Trophoblast cell (in vitro differentiated cells and primary cell): Measurements from ENCODE around the gene PCGF2. TPM values are rescaled to one million over a fixed set of nuclear protein-coding genes. Genes with fewer than 3 reads are reported as not detected.

Experiments used
- DNase-seq, 2 donors: peaks; one replicate each; pipeline ENCODE4 v3.0.0-alpha.2; 2016
- H2AFZ ChIP-seq: 2 replicates; pipeline ENCODE4 v1.6.1; 2013; ENCODE audit warnings: low read length, moderate library complexity, mild to moderate bottlenecking; ENCODE audit not compliant: insufficient read depth, poor library complexity
- H2AK5ac ChIP-seq: 2 replicates; pipeline ENCODE4 v1.6.1; 2013; ENCODE audit warnings: mild to moderate bottlenecking, low read length
- H2BK120ac ChIP-seq: 2 replicates; pipeline ENCODE4 v1.6.1; 2013; ENCODE audit warnings: low read length, mild to moderate bottlenecking, moderate library complexity; ENCODE audit not compliant: insufficient read depth, poor library complexity
- H2BK12ac ChIP-seq: 2 replicates; pipeline ENCODE4 v1.6.1; 2013; ENCODE audit warnings: mild to moderate bottlenecking, low read length, moderate library complexity
- H2BK5ac ChIP-seq: 2 replicates; pipeline ENCODE4 v1.6.1; 2013; ENCODE audit warnings: low read length, low read depth, moderate library complexity, mild to moderate bottlenecking; ENCODE audit not compliant: poor library complexity
- H3K14ac ChIP-seq: 2 replicates; pipeline ENCODE4 v1.6.1; 2013; ENCODE audit warnings: mild to moderate bottlenecking, low read length
- H3K18ac ChIP-seq: 2 replicates; pipeline ENCODE4 v1.6.1; 2013; ENCODE audit warnings: mild to moderate bottlenecking, low read length
- H3K23ac ChIP-seq: 2 replicates; pipeline ENCODE4 v1.6.1; 2013; ENCODE audit warnings: low read length
- H3K27ac ChIP-seq: 2 replicates; pipeline ENCODE4 v1.5.1; 2013; ENCODE audit warnings: low read depth, mild to moderate bottlenecking, inconsistent platforms, low read length, moderate library complexity
- H3K27me3 ChIP-seq: 2 replicates; pipeline ENCODE4 v1.6.1; 2013; ENCODE audit warnings: inconsistent platforms, mild to moderate bottlenecking, low read length, moderate library complexity; ENCODE audit not compliant: insufficient read depth
- H3K36me3 ChIP-seq, 2 experiments: 1 replicate in 1 of 2; 2 replicates in 1 of 2; pipeline ENCODE4 v1.6.1; 2013; ENCODE audit warnings: low read length in 2 of 2, mild to moderate bottlenecking in 2 of 2, moderate library complexity in 1 of 2; ENCODE audit not compliant: insufficient read depth in 2 of 2, control insufficient read depth in 1 of 2
- H3K4ac ChIP-seq: 2 replicates; pipeline ENCODE4 v1.6.1; 2013; ENCODE audit warnings: low read depth, mild to moderate bottlenecking, low read length, moderate library complexity
- H3K4me1 ChIP-seq, 2 experiments: 1 replicate in 1 of 2; 2 replicates in 1 of 2; pipeline ENCODE4 v1.6.1; 2013; ENCODE audit warnings: low read length in 2 of 2, mild to moderate bottlenecking in 2 of 2, moderate library complexity in 1 of 2; ENCODE audit not compliant: insufficient read depth in 2 of 2, control insufficient read depth in 1 of 2
- H3K4me2 ChIP-seq: 2 replicates; pipeline ENCODE4 v1.6.1; 2013; ENCODE audit warnings: inconsistent platforms, mild to moderate bottlenecking, low read length, moderate library complexity
- H3K4me3 ChIP-seq: 2 replicates; pipeline ENCODE4 v1.5.1; 2013; ENCODE audit warnings: mild to moderate bottlenecking, low read depth, low read length, inconsistent platforms
- H3K79me1 ChIP-seq: one replicate; pipeline ENCODE4 v1.6.1; 2013; ENCODE audit warnings: low read length
- H3K79me2 ChIP-seq: 2 replicates; pipeline ENCODE4 v1.6.1; 2013; ENCODE audit warnings: low read length, mild to moderate bottlenecking; ENCODE audit not compliant: control insufficient read depth, insufficient read depth, poor library complexity
- H3K9ac ChIP-seq: 2 replicates; pipeline ENCODE4 v1.6.1; 2013; ENCODE audit warnings: mild to moderate bottlenecking, low read length
- H3K9me3 ChIP-seq: 2 replicates; pipeline ENCODE4 v1.6.1; 2013; ENCODE audit warnings: low read depth, mild to moderate bottlenecking, control low read depth, inconsistent platforms, low read length; ENCODE audit not compliant: insufficient read depth
- H4K12ac ChIP-seq: 2 replicates; pipeline ENCODE4 v1.6.1; 2013; ENCODE audit warnings: low read depth, mild to moderate bottlenecking, low read length, moderate library complexity
- H4K8ac ChIP-seq: 2 replicates; pipeline ENCODE4 v1.6.1; 2013; ENCODE audit warnings: low read depth, mild to moderate bottlenecking, low read length, moderate library complexity
- H4K91ac ChIP-seq: one replicate; pipeline ENCODE4 v1.6.1; 2013; ENCODE audit warnings: low read depth, mild to moderate bottlenecking, low read length, moderate library complexity
- WGBS: extraction: QIAGEN DNeasy Blood & Tissue Kit; methylation state at CpG from one replicate; pipeline ENCODE4 v1.1.7; 2013; ENCODE audit warnings: missing lambda C conversion rate; ENCODE audit not compliant: insufficient read length, insufficient coverage; ENCODE audit errors: extremely low coverage; 5-methylcytosine and 5-hydroxymethylcytosine counted together
- polyA plus RNA-seq: library from polyadenylated mRNA; stranded (reverse); fragments of 200-250 nt; gene quantifications from 2 replicates; pipeline ENCODE4 v1.2.3, GENCODE V29; 2013

Gene PCGF2
- 42.2 and 42.5 TPM in 2 replicates for polyA plus RNA-seq

- Histone ChIP-seq H3K79me2 (peaks cover 40% of the 10 kb centered on the region), H3K18ac (peak within 1 kb of the TSS; percentile 98), H3K4ac (peak within 1 kb of the TSS; percentile 98), H3K27ac (peak within 1 kb of the TSS; percentile 80), H3K23ac (no peak within 1 kb of the TSS), H3K4me3 (peak within 1 kb of the TSS; percentile 94), H2BK5ac (peak within 1 kb of the TSS; percentile 90), H3K4me1 (peaks cover 15 to 26% of the 10 kb centered on the region in 2 experiments), H3K79me1 (peaks cover 30% of the 10 kb centered on the region), H3K27me3 (no peaks in the 10 kb centered on the region), H4K8ac (peak within 1 kb of the TSS; percentile 88), H3K9me3 (no peaks in the 10 kb centered on the region), H4K12ac (peak within 1 kb of the TSS; percentile 83), H4K91ac (peak within 1 kb of the TSS; percentile 98), H3K4me2 (peak within 1 kb of the TSS; percentile 89), H3K14ac (peak within 1 kb of the TSS; percentile 98), H2AK5ac (peak within 1 kb of the TSS; percentile 93), H2BK120ac (peak within 1 kb of the TSS; percentile 82), H2BK12ac (peak within 1 kb of the TSS; percentile 46), H3K36me3 (peaks cover 2 to 3% of the 10 kb centered on the region in 2 experiments), H3K9ac (peak within 1 kb of the TSS; percentile 89), H2AFZ (peak within 1 kb of the TSS; percentile 48)
- DNase-seq: peak; percentile 79
- WGBS: no CpG with 5 or more reads among the region's 47 CpGs
Measured at GRCh38 chr17:38748149-38748891, at the start of gene PCGF2. Gene PCGF2, minus strand, starts transcription at chr17:38748336. Its CDS starts 7,934 bp downstream, at chr17:38740402.

- no peak for DNase-seq
- Histone ChIP-seq H4K91ac (no peak overlapping the region), H4K8ac (no peak overlapping the region), H4K12ac (no peak overlapping the region), H3K27ac (no peak overlapping the region), H2BK12ac (no peak overlapping the region), H3K79me2 (peaks cover 11% of the 10 kb centered on the region), H3K9ac (peak overlapping the region; percentile 52), H3K14ac (no peak overlapping the region), H3K18ac (no peak overlapping the region), H2AFZ (no peak overlapping the region), H3K79me1 (peaks cover 9% of the 10 kb centered on the region), H3K4me2 (peak overlapping the region; percentile 69), H3K27me3 (no peaks in the 10 kb centered on the region), H2BK120ac (no peak overlapping the region), H3K23ac (no peak overlapping the region), H2BK5ac (no peak overlapping the region), H2AK5ac (no peak overlapping the region), H3K4me3 (no peak overlapping the region), H3K36me3 (peaks cover 7 to 14% of the 10 kb centered on the region in 2 experiments), H3K4me1 (peaks cover 0 to 10% of the 10 kb centered on the region in 2 experiments), H3K9me3 (no peaks in the 10 kb centered on the region), H3K4ac (peak overlapping the region; percentile 85)
- no CpG with 5 or more reads among the region's 6 CpGs for WGBS
Measured at GRCh38 chr17:38797828-38798227, 49.7 kb upstream of the PCGF2 start.

- H3K4me1 ChIP-seq: peaks cover 0 to 10% of the 10 kb centered on the region in 2 experiments
- no peak overlapping the region for H2BK5ac ChIP-seq
- no peaks in the 10 kb centered on the region for H3K9me3 ChIP-seq
- H3K79me1 ChIP-seq: peaks cover 9% of the 10 kb centered on the region
- H3K18ac ChIP-seq: no peak overlapping the region
- H4K91ac ChIP-seq: no peak overlapping the region
- H3K23ac ChIP-seq: no peak overlapping the region
- H3K79me2 ChIP-seq: peaks cover 11% of the 10 kb centered on the region
- H4K12ac ChIP-seq: no peak overlapping the region
- H3K27ac ChIP-seq: no peak overlapping the region
- H3K14ac ChIP-seq: no peak overlapping the region
- no peak overlapping the region for H3K4ac ChIP-seq
- H2BK12ac ChIP-seq: no peak overlapping the region
- no peak overlapping the region for H2AK5ac ChIP-seq
- no peak overlapping the region for H2AFZ ChIP-seq
- H4K8ac ChIP-seq: no peak overlapping the region
- WGBS: no CpG with 5 or more reads among the region's 5 CpGs
- H3K4me3 ChIP-seq: no peak overlapping the region
- DNase-seq: no peak
- no peak overlapping the region for H3K4me2 ChIP-seq
- H3K27me3 ChIP-seq: no peaks in the 10 kb centered on the region
- peaks cover 2 to 13% of the 10 kb centered on the region in 2 experiments for H3K36me3 ChIP-seq
- no peak overlapping the region for H3K9ac ChIP-seq
- H2BK120ac ChIP-seq: no peak overlapping the region
Measured at GRCh38 chr17:38797158-38797490, 49.0 kb upstream of the PCGF2 start.

GRCh38 chr17:38796451-38797157 lies 48.5 kb upstream of the PCGF2 start:
- Histone ChIP-seq H3K4me3 (no peak overlapping the region), H2BK5ac (no peak overlapping the region), H3K27ac (no peak overlapping the region), H3K9me3 (no peaks in the 10 kb centered on the region), H3K4ac (no peak overlapping the region), H3K27me3 (no peaks in the 10 kb centered on the region), H3K4me1 (peaks cover 0 to 10% of the 10 kb centered on the region in 2 experiments), H4K12ac (no peak overlapping the region), H3K14ac (no peak overlapping the region), H3K79me2 (peaks cover 11% of the 10 kb centered on the region), H2AK5ac (no peak overlapping the region), H2BK12ac (no peak overlapping the region), H4K91ac (no peak overlapping the region), H3K9ac (no peak overlapping the region), H3K79me1 (peaks cover 9% of the 10 kb centered on the region), H4K8ac (no peak overlapping the region), H2BK120ac (no peak overlapping the region), H3K23ac (no peak overlapping the region), H3K4me2 (no peak overlapping the region), H2AFZ (no peak overlapping the region), H3K18ac (no peak overlapping the region), H3K36me3 (peaks cover 2 to 8% of the 10 kb centered on the region in 2 experiments)
- no peak for DNase-seq
- WGBS: no CpG with 5 or more reads among the region's 5 CpGs
